ENCODE data around the gene PLD4.

The PLD4 gene

DNA sequence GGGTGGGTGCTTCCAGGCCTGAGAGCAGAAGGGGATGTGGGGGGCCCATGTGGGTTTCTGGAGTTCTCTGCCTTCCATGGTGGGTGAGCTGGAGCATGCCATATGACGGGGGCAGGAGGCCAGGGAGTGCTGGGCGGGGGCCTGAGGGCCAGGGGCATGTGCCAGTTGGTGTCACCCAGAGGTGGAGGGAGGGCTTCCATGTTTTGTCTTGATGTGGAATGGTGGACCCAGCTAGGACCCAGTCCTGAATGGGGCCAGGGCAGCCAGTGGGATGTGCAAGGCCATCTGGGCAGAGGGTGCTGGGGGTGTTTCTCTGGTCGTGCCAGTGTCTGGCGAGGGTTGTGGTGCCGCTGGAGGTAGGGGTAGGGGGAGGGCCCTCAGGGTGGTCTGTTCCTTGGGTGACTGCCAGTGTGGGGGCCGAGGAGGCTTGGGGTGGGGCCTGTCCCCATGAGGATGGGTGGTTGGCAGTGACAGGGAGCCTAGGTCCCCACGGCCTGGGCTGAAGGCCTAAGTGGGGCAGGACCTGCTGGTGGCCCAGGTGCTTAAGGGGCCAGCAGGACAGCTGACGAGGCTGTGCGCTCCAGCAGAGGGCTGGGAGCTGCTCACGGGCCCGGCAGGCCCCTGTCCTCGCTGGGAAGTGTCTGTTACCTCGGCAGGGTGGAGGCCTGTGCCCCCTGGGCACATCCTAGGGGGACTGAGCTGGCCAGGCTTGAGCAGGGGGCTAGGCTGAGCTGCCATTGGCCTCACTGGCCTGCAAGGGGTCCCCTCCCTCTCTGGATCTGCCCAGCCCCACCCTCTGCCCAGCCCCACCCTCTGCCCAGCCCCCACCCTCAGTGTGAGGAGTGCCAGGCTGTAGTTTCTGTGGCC lies 32.8 kb upstream of the PLD4 start:
- no peak for TF ChIP-seq CTCF (IDR thresholded peaks at IDR 0.05; ENCODE audit: insufficient read depth, low read depth, low read length, missing control alignments)
- no peak for DNase-seq (ENCODE audit: low read depth)
- no peak overlapping the region for H3K4me3 ChIP-seq (ENCODE audit: low read depth, low read length)

DNA sequence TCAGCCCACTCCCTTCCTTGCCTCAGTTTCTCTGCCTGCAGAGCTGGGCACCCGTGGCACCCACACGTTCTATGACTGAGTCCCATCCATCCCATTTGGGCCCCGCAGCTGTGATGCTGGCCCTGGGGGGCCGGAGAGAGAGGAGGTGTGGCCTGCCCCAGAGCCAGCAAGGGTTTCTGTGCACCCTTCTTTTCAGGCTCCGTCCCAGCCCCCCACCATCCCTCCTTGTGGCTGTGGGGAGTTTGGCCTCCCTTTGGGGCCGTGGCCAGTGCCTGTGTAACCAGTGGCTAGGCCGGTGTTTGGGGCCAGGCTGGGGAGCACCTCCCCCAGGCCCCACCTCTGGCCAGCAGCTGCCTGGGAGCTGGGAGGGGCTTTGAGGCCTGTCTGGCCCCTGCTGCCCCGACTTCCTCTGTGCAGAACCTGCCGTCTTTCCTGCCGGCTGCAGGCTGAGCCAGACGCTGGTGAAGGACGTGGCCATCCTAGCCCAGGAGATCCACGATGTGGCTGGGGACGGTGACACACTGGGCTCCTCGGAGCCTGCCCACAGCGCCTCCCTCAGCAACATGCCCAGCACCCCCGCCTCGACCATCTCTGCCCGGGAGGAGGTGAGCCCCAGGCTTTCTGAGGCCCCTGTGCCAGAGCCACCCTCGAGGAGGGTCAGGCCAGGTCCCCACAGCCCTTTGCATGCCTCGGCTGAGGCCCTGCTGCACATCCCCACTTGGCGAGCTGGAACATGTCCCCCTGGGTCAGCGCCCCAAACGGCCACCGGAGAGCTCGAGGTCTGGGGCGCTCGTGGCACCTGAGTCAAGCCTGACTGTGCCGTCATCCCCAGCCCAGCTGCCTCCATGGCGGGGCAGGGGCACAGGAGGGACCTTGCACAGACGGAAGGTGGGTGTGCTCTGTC lies 31.9 kb upstream of the PLD4 start:
- TF ChIP-seq CTCF (IDR thresholded peaks at IDR 0.05; ENCODE audit: insufficient read depth, low read depth, low read length, missing control alignments) = no peak
- no peak for DNase-seq (ENCODE audit: low read depth)
- no peak overlapping the region for H3K4me3 ChIP-seq (ENCODE audit: low read depth, low read length)

DNA sequence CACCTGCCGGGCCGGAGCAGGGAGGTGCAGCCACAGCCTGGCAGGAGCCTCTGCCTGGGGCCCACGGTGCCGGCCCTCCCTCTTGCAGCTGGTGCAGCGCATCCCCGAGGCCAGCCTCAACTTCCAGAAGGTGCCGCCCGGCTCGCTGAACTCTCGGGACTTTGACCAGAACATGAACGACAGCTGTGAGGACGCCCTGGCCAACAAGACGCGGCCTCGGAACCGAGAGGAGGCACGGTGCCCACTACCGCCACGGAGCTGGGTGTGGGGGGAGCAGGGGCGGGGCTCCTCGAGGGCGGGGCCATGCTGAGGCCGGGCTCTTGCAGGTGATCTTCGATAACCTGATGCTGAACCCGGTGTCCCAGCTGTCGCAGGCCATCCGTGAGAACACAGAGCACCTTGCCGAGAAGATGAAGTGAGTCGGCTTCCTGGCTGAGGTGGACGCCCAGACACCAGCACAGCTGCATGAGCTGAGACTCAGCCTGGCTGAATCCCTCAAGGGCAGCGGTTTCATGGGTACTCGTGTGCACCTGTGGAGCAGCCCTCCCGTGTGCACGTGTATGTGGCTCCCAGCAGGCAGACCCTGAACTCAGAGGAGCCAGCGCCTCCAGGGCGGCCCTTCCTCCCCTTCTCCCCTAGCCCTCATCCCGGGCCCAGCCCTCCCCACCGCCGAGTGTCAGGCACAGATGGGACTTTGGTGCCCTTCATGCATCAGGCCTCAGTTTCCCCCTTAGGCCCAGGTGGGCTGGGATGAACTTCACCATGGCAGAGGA lies 31.1 kb upstream of the PLD4 start:
- no peak overlapping the region for H3K4me3 ChIP-seq (ENCODE audit: low read depth, low read length)
- TF ChIP-seq CTCF (IDR thresholded peaks at IDR 0.05; ENCODE audit: insufficient read depth, low read depth, low read length, missing control alignments) = no peak
- peak; percentile 5 for DNase-seq (ENCODE audit: low read depth)

DNA sequence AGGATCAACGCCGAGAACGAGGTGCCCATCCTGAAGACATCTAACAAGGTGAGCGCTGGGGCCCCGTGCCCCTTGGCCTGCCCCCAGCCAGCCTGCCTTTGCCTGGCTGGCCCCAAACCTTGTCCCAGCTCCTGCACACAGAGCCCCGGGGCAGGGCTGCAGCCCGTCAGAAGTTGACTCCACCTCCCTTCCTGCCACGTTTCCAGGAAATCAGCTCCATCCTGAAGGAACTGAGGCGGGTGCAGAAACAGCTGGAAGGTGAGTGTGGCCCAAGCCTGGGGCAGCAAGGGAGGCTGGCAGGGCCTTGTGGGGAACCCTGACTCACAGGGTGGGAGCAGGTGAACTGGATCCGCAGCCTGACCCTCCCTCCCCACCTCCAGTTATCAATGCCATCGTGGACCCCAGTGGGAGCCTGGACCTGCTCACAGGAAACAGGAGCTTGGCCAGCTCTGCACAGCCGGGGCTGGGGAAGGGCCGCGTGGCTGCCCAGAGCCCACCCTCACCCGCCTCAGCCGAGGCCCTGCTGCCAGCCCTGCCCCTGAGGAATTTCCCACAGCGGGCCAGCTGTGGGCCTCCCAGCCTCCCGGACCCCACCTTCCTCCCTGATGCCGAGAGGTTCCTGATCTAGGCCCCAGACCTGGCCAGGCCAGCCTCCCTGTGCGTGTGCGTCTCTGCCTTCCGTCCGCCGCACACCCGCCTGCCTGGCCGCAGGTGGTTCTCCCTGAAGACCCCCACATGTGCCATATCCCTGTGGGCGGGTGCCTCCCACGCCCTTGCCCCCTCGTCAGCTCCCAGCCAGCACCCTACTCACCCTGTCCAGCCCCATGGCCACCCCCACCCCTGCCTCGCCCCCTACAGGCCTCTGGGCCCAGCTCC lies 30.1 kb upstream of the PLD4 start:
- TF ChIP-seq CTCF (IDR thresholded peaks at IDR 0.05; ENCODE audit: insufficient read depth, low read depth, low read length, missing control alignments) = no peak
- H3K4me3 ChIP-seq (ENCODE audit: low read depth, low read length) = no peak overlapping the region
- peak; percentile 0 for DNase-seq (ENCODE audit: low read depth)

- TF ChIP-seq CTCF (IDR thresholded peaks at IDR 0.05; ENCODE audit: insufficient read depth, low read depth, low read length, missing control alignments) = no peak
- no peak overlapping the region for H3K4me3 ChIP-seq (ENCODE audit: low read depth, low read length)
- peak; percentile 0 for DNase-seq (ENCODE audit: low read depth)
These were observed 29.4 kb upstream of the PLD4 start for GRCh38 chr14:104895207-104895785.

Measured in GM12865 (cell line).